Prostate gland (tissue), 2 donors: Measurements from ENCODE around the gene GDF2. TPM values are rescaled to one million over a fixed set of nuclear protein-coding genes. Genes with fewer than 3 reads are reported as not detected.

Experiments used
- DNase-seq: peaks from one replicate; pipeline ENCODE4 v3.0.0-alpha.2; 2019; ENCODE audit warnings: low spot score
- H3K27ac ChIP-seq, 2 donors: fragments of 200-600 bp; sonication (generic); 2 replicates each; pipeline ENCODE4 v1.5.1; 2017 to 2019
- H3K27me3 ChIP-seq: fragments of 200-600 bp; sonication (generic); replicated peaks from 2 replicates; pipeline ENCODE4 v1.5.1; 2019; ENCODE audit not compliant: insufficient read depth
- H3K36me3 ChIP-seq, 2 donors: fragments of 200-600 bp; sonication (generic); 1 replicate in 1 of 2; 2 replicates in 1 of 2; pipeline versions ENCODE4 v1.5.1 to v1.8.1; 2017 to 2019
- H3K4me1 ChIP-seq: fragments of 200-600 bp; sonication (generic); replicated peaks from 2 replicates; pipeline ENCODE4 v1.5.1; 2019
- H3K4me3 ChIP-seq, 2 donors: fragments of 200-600 bp; sonication (generic); 2 replicates each; pipeline ENCODE4 v1.5.1; 2017 to 2019
- H3K9me3 ChIP-seq: fragments of 200-600 bp; sonication (generic); 2 replicates; pipeline ENCODE4 v1.5.1; 2017
- CTCF ChIP-seq, 4 experiments: fragments of 200-600 bp in 2 of 4; fragments of 450-650 bp in 2 of 4; sonication (generic) in 2 of 4; IDR thresholded peaks; 1 replicate in 3 of 4; 2 replicates in 1 of 4; pipeline ENCODE4 v1.5.1; 2016 to 2019; ENCODE audit warnings: antibody characterized with exemption in 4 of 4, mild to moderate bottlenecking in 2 of 4, moderate library complexity in 2 of 4
- POLR2A ChIP-seq: fragments of 450-650 bp; IDR thresholded peaks from one replicate; pipeline ENCODE4 v1.6.1; 2016; ENCODE audit warnings: antibody characterized with exemption, mild to moderate bottlenecking
- POLR2AphosphoS5 ChIP-seq: sonication (generic); formaldehyde crosslinking; IDR thresholded peaks from one replicate; pipeline ENCODE4 v1.6.1; 2017; ENCODE audit warnings: antibody characterized with exemption
- WGBS: methylation state at CpG from one replicate; pipeline ENCODE4 v1.1.5; 2018; 5-methylcytosine and 5-hydroxymethylcytosine counted together
- intact Hi-C: fragments of 100-400 bp; cut with DNase I; formaldehyde crosslinking; loops from one replicate; pipeline ENCODE4 v1.14.2; 2022
- total RNA-seq, 2 donors: library from RNA; depleted of rRNA; stranded (reverse); fragments of >200 nt; gene quantifications; one replicate each; pipeline ENCODE4 v1.1.0, GENCODE V29; 2016

GDF2 gene
- total RNA-seq, 2 donors from 2014 or later: not detected

- no peaks in the 10 kb centered on the region for H3K36me3 ChIP-seq
- no peaks in the 10 kb centered on the region for H3K4me1 ChIP-seq
- H3K27me3 ChIP-seq: peaks cover 3% of the 10 kb centered on the region
- no peak overlapping the region for H3K27ac ChIP-seq
- no peak for DNase-seq
- TF ChIP-seq CTCF (IDR thresholded peaks at IDR 0.05): no peak
- no peak for TF ChIP-seq POLR2A
- no peak for TF ChIP-seq POLR2AphosphoS5
- intact Hi-C loops: loop anchor here (5.0 kb wide), 1 partner anchor 130 kb away; no protein-coding TSS in a partner anchor
- H3K4me3 ChIP-seq: no peak overlapping the region
- H3K9me3 ChIP-seq: no peaks in the 10 kb centered on the region
- WGBS: 75% methylated on average over 1 of the region's 1 CpG
Measured at GRCh38 chr10:47296941-47297340, 25.3 kb upstream of the GDF2 start.

GRCh38 chr10:47297866-47298540, 24.3 kb upstream of the GDF2 start:
- no peaks in the 10 kb centered on the region for H3K36me3 ChIP-seq
- no peaks in the 10 kb centered on the region for H3K4me1 ChIP-seq
- no peak overlapping the region for H3K27ac ChIP-seq
- no peaks in the 10 kb centered on the region for H3K9me3 ChIP-seq
- TF ChIP-seq POLR2A (no peak), CTCF (IDR thresholded peaks at IDR 0.05) (no peak), POLR2AphosphoS5 (no peak)
- 80% methylated on average over 12 of the region's 12 CpGs for WGBS
- H3K4me3 ChIP-seq: no peak overlapping the region
- no peak for DNase-seq
- intact Hi-C loops: loop anchor here (5.0 kb wide), 1 partner anchor 131 kb away; no protein-coding TSS in a partner anchor
- peaks cover 3% of the 10 kb centered on the region for H3K27me3 ChIP-seq

GRCh38 chr10:47298715-47299114, 23.5 kb upstream of the GDF2 start:
- DNase-seq: no peak
- no peaks in the 10 kb centered on the region for H3K4me1 ChIP-seq
- TF ChIP-seq POLR2AphosphoS5 (no peak), POLR2A (no peak), CTCF (IDR thresholded peaks at IDR 0.05) (no peak)
- H3K27ac ChIP-seq: no peak overlapping the region
- H3K4me3 ChIP-seq: no peak overlapping the region
- H3K9me3 ChIP-seq: no peaks in the 10 kb centered on the region
- H3K27me3 ChIP-seq: peaks cover 3% of the 10 kb centered on the region
- intact Hi-C loops: loop anchor here (5.0 kb wide), 1 partner anchor 131 kb away; no protein-coding TSS in a partner anchor
- H3K36me3 ChIP-seq: no peaks in the 10 kb centered on the region
- WGBS: 77% methylated on average over 1 of the region's 1 CpG

GRCh38 chr10:47299611-47300428, 22.4 kb upstream of the GDF2 start, which contains the start of gene GDF10:
Gene GDF10, plus strand, starts transcription at chr10:47300197. Its CDS starts 455 bp downstream, at chr10:47300652.
- Histone ChIP-seq H3K27ac (no peak within 1 kb of the TSS), H3K27me3 (peaks cover 3% of the 10 kb centered on the region), H3K4me3 (peak within 1 kb of the TSS; percentile 28 to 30), H3K36me3 (no peaks in the 10 kb centered on the region), H3K9me3 (no peaks in the 10 kb centered on the region), H3K4me1 (no peaks in the 10 kb centered on the region)
- TF ChIP-seq POLR2A (no peak), CTCF (IDR thresholded peaks at IDR 0.05) (no peak), POLR2AphosphoS5 (no peak)
- DNase-seq: no peak
- intact Hi-C loops: loop anchor here (5.0 kb wide), 1 partner anchor 133 kb away; no protein-coding TSS in a partner anchor
- 5% methylated on average over 52 of the region's 64 CpGs for WGBS
